Measurements from ENCODE around the gene YWHAG.
"Not testable (repeated sequence)": the region's sequence is repeated elsewhere in the genome, so short reads cannot be mapped to it uniquely, and the experiment has no call there.

YWHAG gene

DNA sequence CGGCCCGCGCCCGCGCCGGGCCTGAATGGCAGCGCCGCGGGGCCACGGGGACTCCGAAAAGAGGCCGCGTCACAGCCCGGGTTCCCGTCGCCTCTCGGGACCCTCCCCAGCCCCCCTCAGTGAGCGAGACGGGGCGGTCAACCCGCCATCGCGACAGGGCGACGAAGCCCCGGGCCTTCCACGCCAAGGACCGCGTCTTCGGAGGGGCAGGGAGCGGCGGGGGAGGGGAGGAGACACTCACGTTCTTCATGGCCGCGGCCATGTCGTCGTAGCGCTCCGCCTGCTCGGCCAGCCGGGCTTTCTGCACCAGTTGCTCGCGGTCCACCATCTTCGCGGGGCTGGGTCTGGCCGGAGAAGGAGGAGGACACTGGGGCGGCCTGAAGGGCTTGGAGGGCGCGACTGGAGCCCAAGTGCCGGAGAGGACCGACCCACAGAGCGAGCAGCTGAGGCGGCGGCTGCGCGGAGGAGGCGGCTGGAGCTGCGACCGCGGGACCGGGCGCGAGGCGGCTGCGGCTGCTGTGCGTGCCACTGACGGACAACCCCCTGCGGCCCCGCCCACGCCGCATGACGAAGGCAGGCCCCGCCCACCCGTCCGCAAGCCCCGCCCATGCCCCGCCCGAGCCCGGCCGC lies at the start of gene YWHAG:
YWHAG (minus strand) TSS at position 511 of the 630 bp plus-strand sequence; CDS start at position 328, 183 bp downstream.
- FAIRE-seq: no peak

- FAIRE-seq: no peak
These were observed 49.4 kb upstream of the YWHAG start for GRCh38 chr7:76408121-76408560.

DNA sequence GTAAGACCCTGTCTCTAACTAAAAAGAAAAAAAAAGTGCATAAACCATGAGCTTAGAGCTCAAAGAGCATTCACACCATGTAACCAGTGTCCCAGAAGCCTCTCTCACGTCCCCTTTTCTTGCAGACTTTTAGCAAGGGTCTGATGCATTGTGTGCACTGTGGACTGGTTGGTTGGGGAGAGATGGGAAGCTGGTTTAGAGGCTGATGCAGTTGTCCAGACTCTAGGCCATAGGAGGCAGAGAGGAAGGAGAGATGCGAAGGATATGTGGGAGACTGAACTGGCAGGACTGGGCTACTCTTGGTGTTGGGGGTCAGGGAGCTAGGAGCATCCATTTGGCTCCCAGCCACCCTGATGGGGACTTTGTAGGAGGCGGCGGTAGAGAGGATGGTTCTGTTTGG lies 48.9 kb upstream of the YWHAG start:
- FAIRE-seq: no peak

- FAIRE-seq: no peak
These were observed 46.9 kb upstream of the YWHAG start for GRCh38 chr7:76405738-76406137.

GRCh38 chr7:76403780-76404494 lies 45.1 kb upstream of the YWHAG start:
- no peak for FAIRE-seq

DNA sequence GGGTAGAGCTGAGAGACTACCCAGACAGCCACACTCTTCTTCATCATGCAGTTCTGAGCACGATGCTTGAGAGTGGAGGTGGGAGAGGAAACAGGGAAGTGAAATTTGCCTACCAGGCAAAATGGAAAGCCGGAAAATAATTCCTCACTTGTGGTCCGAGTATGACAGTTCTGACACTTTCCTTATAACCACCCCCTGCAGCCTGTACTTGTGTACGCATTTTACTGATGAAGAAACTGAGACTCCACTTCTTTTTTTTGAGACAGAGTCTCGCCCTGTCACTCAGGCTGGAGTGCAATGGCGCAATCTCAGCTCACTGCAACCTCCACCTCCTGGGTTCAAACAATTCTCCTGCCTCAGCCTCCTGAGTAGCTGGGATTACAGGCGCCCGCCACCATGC lies 44.3 kb upstream of the YWHAG start:
- FAIRE-seq: not testable (repeated sequence)

DNA sequence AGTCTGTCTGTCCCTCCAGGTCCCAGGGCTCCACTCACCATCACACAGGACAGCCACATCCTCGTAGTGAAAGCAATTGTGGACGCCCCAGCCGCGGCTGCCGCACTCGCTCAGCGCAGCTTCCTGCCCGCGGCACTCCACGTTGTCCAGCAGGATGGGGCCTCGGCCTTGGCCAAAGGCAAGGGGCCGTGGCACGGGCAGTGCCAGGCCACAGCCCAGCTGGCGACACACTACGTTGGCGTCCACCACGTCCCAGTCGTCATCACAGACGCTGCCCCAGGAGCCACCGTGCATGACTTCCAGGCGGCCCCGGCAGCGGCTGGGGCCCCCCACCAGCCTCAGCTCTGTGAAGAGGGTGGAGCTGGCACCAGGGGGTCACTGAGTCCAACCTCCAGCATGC lies 41.5 kb upstream of the YWHAG start:
- no peak for FAIRE-seq

DNA sequence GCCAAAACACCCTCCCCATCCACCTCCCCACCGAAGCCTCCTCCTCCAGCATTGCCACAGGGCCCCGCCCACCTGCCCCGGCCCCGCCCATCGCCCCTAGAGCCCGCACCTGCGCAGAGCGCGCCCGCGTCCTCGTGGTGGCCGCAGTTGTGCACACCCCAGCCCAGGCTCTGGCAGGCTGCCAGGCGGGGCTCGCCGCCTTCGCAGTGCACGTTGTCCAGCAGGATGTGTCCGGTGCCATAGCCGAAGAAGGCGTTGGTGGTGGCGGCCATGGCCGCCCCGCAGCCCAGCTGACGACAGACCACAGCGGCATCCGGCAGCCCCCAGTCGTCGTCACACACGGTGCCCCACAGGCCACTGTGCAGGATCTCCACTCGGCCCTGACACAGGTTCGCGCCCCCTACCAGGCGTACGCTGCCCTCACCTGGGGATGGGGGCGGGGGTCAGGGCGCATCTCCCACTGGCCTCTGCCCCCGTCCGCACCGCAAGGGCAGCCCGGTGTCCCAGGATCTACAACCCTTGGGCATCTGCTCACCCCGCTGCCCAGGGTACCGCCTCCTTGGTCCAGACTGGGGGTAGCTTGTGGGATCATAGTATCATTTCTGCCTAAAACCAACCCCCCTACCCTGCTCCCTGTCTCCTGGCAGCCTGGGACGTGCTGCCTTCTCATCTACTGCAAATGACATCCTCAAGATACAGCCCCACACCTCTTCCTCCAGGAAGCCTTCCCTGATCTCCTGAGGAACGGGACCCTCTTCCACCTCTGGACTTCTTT lies 38.8 kb upstream of the YWHAG start:
- no peak for FAIRE-seq

DNA sequence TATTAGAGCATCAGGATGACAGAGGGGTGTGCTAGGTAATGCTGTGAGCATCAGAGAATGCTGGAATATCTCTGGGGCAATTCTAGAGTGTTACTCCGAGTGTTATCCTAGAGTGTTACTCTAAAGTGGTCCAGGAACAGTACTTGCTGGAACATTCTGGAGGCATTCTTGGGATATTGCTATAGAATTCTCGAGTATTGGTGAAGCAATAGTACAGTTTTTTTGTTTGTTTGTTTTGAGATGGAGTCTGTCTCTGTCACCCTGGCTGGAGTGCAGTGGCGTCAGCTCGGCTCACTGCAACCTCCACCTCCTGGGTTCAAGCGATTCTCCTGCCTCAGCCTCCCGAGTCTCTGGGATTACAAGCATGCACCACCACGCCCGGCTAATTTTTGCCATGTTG lies 38.1 kb upstream of the YWHAG start:
- FAIRE-seq: no peak

DNA sequence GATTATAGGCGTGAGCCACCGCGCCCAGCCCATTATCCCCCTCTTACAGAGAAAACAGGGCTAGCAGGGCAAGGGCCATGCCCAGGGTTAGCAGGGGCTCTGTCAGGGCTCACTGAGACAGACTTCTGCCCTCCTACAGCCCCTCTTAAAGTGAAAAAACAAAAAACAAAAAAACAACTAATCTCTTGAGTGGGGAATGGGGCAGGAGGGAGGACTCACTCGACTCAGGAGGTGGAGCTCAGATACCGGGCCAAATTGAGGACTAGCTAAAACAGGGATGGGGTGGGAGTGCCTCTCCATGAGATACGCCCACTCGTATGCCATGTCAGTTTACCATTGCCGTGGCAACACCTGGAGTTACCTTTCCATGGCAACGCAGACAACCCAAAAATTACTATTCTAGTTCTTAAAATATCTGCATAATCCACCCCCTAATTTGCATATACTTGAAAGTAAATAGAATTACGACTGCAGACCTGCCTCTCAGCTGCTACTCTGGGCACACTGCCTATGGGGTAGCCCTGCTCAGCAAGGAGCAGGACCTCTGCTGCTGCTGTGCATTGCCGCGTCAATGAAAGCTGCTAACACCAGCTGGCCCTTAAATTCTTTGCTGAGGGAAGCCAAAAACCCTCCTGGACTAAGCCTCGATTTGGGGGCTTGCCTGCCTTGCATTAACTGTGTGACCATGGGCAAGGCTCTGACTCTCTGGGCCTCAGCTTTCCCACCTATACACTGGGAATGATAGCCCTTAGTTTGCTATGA lies 37.4 kb upstream of the YWHAG start:
- FAIRE-seq: no peak

DNA sequence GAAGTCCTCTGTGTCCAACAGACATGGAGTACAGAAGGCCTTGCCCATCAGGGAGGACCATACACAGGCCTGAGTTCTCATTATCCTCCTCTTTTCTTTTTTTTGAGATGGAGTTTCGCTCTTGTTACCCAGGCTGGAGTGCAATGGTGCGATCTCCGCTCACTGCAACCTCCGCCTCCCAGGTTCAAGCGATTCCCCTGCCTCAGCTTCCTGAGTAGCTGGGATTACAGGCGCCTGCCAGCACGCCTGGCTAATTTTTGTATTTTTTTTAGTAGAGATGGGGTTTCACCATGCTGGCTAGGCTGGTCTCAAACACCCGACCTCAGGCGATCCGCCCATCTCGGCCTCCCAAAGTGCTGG lies 36.8 kb upstream of the YWHAG start:
- not testable (repeated sequence) for FAIRE-seq

DNA sequence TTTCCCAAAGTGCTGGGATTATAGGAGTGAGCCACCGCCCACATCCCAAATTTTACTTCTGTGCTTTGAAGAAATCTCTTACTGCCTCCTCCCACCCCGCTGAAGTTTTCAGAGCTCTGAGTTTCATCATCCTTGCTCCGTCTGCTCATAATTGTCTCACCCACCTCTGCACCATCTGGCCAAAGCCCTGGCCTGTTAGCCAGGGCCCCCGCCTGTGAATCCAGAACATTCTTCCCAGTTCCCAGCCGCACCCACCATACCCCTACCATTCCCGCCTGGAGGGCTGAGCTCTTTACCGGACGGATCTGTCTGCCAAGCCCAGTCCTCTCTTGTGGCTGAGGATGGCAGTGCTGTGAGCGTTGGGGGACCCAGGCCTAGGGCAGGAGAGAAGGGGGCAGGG lies 36.2 kb upstream of the YWHAG start:
- no peak for FAIRE-seq

DNA sequence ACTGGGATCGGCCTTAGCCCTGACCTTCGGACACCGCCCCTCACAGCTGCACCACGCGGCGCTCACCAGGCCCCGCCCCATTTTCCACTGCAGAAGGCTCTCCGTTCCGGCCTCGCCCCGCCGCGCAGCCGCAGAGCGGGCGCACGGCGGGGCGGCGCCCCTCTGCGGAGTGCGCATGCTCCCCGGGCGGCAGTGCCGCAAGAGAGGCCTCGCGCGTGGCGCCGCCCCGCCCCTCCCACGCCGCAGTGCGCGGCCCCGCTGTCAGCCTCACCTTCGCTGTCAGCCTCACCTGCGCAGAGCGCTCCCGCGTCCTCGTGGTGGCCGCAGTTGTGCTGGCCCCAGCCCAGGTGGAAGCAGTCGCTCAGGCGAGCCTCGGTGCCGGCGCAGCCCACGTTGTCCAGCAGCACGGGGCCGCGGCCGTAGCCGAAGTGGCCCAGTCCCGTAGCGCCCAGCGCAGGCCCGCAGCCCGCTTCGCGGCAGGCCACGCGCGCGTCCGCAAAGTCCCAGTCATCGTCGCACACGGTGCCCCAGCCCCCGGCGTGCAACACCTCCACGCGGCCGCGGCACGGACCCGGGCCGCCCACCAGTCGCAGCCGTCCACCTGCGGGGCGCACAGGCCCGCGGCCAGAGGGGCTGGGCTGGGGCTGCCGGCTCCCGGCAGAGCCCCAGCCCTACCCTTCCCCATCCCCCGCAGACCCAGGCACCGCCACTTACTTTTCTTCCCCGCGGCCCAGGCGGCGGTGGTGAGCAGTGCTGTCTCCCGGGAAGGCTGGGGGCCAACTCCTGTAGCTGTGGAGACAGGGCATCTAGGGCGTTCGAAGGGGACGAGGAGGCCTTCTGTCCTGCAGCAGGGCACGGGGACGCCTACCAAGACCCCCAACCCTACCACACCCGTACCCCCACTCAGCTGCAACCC lies 34.6 kb upstream of the YWHAG start:
- FAIRE-seq: no peak

- FAIRE-seq: no peak
These were observed 33.8 kb upstream of the YWHAG start for GRCh38 chr7:76392531-76393115.

GRCh38 chr7:76390092-76390491 lies 31.3 kb upstream of the YWHAG start:
- FAIRE-seq: no peak

DNA sequence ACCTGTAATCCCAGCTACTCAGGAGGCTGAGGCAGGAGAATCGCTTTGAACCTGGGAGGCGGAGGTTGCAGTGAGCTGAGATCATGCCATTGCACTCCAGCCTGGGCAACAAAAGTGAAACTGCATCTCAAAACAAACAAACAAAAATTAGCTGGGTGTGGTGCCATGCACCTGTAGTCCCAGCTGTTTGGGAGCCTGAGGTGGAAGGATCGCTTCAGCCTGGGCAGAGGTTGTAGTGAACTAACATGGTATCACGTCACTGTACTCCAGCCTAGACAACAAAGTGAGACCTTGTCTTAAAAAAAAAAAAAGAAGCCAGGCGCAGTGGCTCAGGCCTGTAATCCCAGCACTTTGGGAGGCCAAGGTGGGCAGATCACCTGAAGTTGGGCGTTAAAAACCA lies 29.0 kb upstream of the YWHAG start:
- not testable (repeated sequence) for FAIRE-seq

DNA sequence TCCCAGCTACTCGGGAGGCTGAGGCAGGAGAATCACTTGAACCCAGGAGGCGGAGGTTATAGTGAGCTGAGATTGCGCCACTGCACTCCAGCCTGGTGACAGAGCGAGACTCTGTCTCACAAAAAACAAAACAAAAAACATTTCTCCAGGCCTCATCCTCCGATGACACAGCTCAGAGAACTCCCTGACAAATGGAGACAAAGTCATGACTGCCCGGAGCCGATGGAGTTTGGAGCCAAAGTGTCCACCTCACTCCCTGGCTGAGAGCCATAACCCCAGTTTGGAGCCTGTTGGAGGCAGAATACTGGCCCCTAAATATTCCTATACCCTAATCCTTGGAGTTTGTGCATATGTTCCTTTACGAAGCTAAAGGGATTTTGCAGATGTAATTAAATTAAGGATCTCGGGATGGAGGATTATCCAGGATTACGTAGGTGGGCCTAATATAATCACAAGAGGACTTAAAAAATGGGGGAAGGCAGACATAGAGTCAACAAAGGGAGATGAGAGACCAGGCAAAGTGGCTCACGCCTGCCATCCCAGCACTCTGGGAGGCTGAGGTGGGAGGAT lies 28.0 kb upstream of the YWHAG start:
- no peak for FAIRE-seq

DNA sequence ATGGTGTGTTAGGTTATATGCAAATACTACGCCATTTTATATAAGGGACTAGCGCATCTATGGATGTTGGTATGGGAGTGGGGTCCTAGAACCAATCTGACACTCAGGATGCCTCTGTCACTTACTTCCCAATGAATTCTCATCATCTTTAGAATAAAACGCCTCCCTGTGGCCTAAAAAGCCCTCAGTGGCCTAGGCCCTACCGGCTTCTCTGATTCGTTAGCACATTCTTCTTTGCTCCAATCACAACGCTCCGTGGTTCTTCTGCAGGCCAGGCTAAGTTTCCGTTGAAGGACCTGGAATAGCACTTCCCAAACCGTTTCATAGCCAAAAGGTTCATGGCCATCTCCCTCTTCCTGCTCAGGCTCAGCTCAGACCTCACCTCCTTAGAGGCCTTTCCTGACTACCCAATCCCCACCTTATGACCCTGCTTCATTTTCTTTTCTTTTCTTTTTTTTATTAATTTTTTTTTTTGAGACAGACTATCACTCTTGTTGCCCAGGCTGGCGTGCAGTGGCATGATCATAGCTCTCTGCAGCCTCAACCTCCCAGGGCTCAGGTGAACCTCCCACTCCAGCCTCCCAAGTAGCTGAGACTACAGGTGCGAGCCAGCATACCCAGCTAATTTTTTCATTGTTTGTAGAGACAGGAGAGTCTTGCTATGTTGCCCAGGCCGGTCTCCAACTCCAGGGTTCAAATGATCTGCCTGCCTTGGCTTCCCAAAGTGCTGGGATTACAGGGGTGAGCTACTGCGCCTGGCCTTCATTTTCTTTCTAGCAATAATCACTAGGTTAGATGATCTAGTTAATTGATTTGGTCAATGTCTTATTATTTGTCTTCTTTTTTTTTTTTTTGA lies 24.5 kb upstream of the YWHAG start:
- no peak for FAIRE-seq

DNA sequence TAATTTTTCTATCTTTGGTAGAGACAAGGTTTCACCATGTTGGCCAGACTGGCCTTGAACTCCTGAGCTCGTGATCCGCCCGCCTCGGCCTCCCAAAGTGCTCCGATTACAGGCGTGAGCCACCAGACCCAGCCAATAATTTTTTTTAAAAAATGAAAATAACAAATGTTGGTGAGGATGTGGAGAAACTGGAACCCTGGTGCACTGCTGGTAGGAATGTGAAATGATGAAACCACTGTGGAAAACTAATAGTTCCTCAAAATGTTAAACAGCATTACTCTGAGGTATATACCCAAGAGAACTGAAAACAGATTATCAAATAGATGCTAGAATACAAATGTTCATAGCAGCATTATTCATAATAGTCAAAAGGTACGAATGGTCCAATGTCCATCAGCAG lies 23.0 kb upstream of the YWHAG start:
- FAIRE-seq: no peak

DNA sequence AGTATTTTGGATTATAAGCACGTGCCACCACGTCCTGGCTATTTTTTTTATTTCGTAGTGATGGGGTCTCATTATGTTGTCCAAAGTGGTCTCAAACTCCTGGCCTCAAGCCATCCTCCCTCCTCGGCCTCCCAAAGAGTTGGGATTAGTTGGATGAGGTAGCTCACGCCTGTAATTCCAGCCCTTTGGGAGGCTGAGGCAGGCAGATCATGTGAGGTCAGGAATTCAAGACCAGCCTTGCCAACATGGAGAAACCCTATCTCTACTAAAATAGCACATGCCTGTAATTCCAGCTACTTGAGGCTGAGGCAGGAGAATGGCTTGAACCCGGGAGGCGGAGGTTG lies 21.8 kb upstream of the YWHAG start:
- no peak for FAIRE-seq

All from endometrium (tissue), 2 donors.